ENCODE results near the gene ANKRD30B. TPM values are rescaled to one million over a fixed set of nuclear protein-coding genes. Genes with fewer than 3 reads are reported as not detected.

The ANKRD30B gene
- total RNA-seq, 2 experiments from 2014 or later, result not detected

- Histone ChIP-seq H3K4me1 (ENCODE audit: insufficient read depth, low read length) (no peaks in the 10 kb centered on the region), H3K36me3 (ENCODE audit: insufficient read depth, low read length) (no peaks in the 10 kb centered on the region), H3K9me3 (ENCODE audit: control insufficient read depth in 1 of 2, insufficient read depth in 1 of 2, low read length in 2 of 2) (no peaks in the 10 kb centered on the region), H3K27ac (ENCODE audit: low read depth in 1 of 2, low read length in 2 of 2) (no peak overlapping the region), H3K4me3 (ENCODE audit: low read length) (no peak overlapping the region), H3K27me3 (ENCODE audit: control insufficient read depth in 1 of 2, insufficient read depth in 2 of 2, low read length in 2 of 2) (no peaks in the 10 kb centered on the region)
- Mint-ChIP-seq H3K27me3 (no peaks in the 10 kb centered on the region), H3K4me3 (no peak overlapping the region), H3K4me1 (ENCODE audit: low read depth) (no peaks in the 10 kb centered on the region), H3K27ac (no peak overlapping the region), H3K36me3 (ENCODE audit: low read depth) (no peaks in the 10 kb centered on the region), H3K9me3 (no peaks in the 10 kb centered on the region)
- POLR2A ChIA-PET, result no interaction called here
- no peak for ATAC-seq (ENCODE audit: poor library complexity)
- intact Hi-C loops (cut with DNase I, micrococcal nuclease), result no loop called here
- TF ChIP-seq, protein P1, sequence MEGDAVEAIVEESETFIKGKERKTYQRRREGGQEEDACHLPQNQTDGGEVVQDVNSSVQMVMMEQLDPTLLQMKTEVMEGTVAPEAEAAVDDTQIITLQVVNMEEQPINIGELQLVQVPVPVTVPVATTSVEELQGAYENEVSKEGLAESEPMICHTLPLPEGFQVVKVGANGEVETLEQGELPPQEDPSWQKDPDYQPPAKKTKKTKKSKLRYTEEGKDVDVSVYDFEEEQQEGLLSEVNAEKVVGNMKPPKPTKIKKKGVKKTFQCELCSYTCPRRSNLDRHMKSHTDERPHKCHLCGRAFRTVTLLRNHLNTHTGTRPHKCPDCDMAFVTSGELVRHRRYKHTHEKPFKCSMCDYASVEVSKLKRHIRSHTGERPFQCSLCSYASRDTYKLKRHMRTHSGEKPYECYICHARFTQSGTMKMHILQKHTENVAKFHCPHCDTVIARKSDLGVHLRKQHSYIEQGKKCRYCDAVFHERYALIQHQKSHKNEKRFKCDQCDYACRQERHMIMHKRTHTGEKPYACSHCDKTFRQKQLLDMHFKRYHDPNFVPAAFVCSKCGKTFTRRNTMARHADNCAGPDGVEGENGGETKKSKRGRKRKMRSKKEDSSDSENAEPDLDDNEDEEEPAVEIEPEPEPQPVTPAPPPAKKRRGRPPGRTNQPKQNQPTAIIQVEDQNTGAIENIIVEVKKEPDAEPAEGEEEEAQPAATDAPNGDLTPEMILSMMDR (IDR thresholded peaks at IDR 0.05), result no peak
- CTCF ChIA-PET, result no interaction called here
- DNase-seq, result no peak
Observed at GRCh38 chr18:14768241-14768640, 20.3 kb downstream of the ANKRD30B start.

GRCh38 chr18:14769381-14769780 is 21.4 kb downstream of the ANKRD30B start:
- Histone ChIP-seq H3K36me3 (ENCODE audit: insufficient read depth, low read length) (no peaks in the 10 kb centered on the region), H3K27ac (ENCODE audit: low read depth in 1 of 2, low read length in 2 of 2) (no peak overlapping the region), H3K27me3 (ENCODE audit: control insufficient read depth in 1 of 2, insufficient read depth in 2 of 2, low read length in 2 of 2) (no peaks in the 10 kb centered on the region), H3K4me1 (ENCODE audit: insufficient read depth, low read length) (no peaks in the 10 kb centered on the region), H3K4me3 (ENCODE audit: low read length) (no peak overlapping the region), H3K9me3 (ENCODE audit: control insufficient read depth in 1 of 2, insufficient read depth in 1 of 2, low read length in 2 of 2) (no peaks in the 10 kb centered on the region)
- POLR2A ChIA-PET, result no interaction called here
- CTCF ChIA-PET, result no interaction called here
- Mint-ChIP-seq H3K36me3 (ENCODE audit: low read depth) (no peaks in the 10 kb centered on the region), H3K9me3 (no peaks in the 10 kb centered on the region), H3K27ac (no peak overlapping the region), H3K4me3 (no peak overlapping the region), H3K4me1 (ENCODE audit: low read depth) (no peaks in the 10 kb centered on the region), H3K27me3 (no peaks in the 10 kb centered on the region)
- DNase-seq (no peak), ATAC-seq (ENCODE audit: poor library complexity) (no peak)
- TF ChIP-seq, protein P1 (IDR thresholded peaks at IDR 0.05), result no peak
- intact Hi-C loops (cut with DNase I, micrococcal nuclease), result no loop called here

DNA sequence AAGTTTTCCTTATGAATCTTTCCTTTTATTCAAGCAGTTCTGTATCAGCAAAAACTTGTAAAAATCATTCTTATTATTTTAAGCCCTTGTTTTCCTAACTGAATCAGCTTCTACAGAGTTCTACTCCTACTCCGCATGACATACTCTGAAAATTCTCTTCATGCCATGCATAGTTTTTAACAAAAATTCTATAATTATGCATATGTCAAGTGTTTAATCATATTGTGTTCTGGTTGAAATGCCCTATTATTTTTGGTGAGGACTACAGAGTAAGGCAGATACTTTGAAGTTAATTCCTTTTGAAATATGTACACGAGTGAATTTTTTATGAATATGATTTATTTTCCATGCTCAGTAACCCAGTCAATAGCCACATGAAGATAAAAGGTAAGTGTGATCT is 28.8 kb downstream of the ANKRD30B start:
- Histone ChIP-seq H3K4me3 (ENCODE audit: low read length) (no peak overlapping the region), H3K36me3 (ENCODE audit: insufficient read depth, low read length) (no peaks in the 10 kb centered on the region), H3K27me3 (ENCODE audit: control insufficient read depth in 1 of 2, insufficient read depth in 2 of 2, low read length in 2 of 2) (no peaks in the 10 kb centered on the region), H3K4me1 (ENCODE audit: insufficient read depth, low read length) (no peaks in the 10 kb centered on the region), H3K9me3 (ENCODE audit: control insufficient read depth in 1 of 2, insufficient read depth in 1 of 2, low read length in 2 of 2) (no peaks in the 10 kb centered on the region), H3K27ac (ENCODE audit: low read depth in 1 of 2, low read length in 2 of 2) (no peak overlapping the region)
- no peaks in the 10 kb centered on the region for H3K4me1 Mint-ChIP-seq (ENCODE audit: low read depth)
- H3K27ac Mint-ChIP-seq, result no peak overlapping the region
- TF ChIP-seq, protein P1 (IDR thresholded peaks at IDR 0.05), result no peak
- H3K9me3 Mint-ChIP-seq, result no peaks in the 10 kb centered on the region
- POLR2A ChIA-PET, result no interaction called here
- no peak for DNase-seq
- no peak overlapping the region for H3K4me3 Mint-ChIP-seq
- CTCF ChIA-PET, result no interaction called here
- no peaks in the 10 kb centered on the region for H3K36me3 Mint-ChIP-seq (ENCODE audit: low read depth)
- intact Hi-C loops (cut with DNase I, micrococcal nuclease), result no loop called here
- no peaks in the 10 kb centered on the region for H3K27me3 Mint-ChIP-seq
- ATAC-seq (ENCODE audit: poor library complexity), result no peak

Measured in CD4-positive, alpha-beta T cell (primary cell).